Upper lobe of left lung (tissue), 6 donors: Measurements from ENCODE around the gene PSG2. TPM values are rescaled to one million over a fixed set of nuclear protein-coding genes. Genes with fewer than 3 reads are reported as not detected.
"Not testable (repeated sequence)": the region's sequence is repeated elsewhere in the genome, so short reads cannot be mapped to it uniquely, and the experiment has no call there.

ENCODE experiments used
- ATAC-seq, 2 donors: fragments of 200-7000 bp; cut with Tn5 transposase; one replicate each; pipeline ENCODE4 v1.9.1; 2022; ENCODE audit warnings: mild to moderate bottlenecking in 2 of 2, moderate library complexity in 2 of 2; ENCODE audit not compliant: low FRiP score in 2 of 2
- DNase-seq, 2 donors: peaks; one replicate each; pipeline ENCODE4 v3.0.0-alpha.2; 2019 to 2020
- H3K27ac ChIP-seq, 4 donors: fragments of 200-600 bp; sonication (generic); one replicate each; pipeline ENCODE4 v1.5.1; 2016 to 2019
- H3K27me3 ChIP-seq, 4 donors: fragments of 200-600 bp; sonication (generic); one replicate each; pipeline ENCODE4 v1.5.1; 2017 to 2019
- H3K36me3 ChIP-seq, 4 donors: fragments of 200-600 bp; sonication (generic); one replicate each; pipeline ENCODE4 v1.5.1; 2016 to 2019
- H3K4me1 ChIP-seq, 4 donors: fragments of 200-600 bp; sonication (generic); one replicate each; pipeline ENCODE4 v1.5.1; 2018 to 2019
- H3K4me3 ChIP-seq, 4 donors: fragments of 200-600 bp; sonication (generic); one replicate each; pipeline ENCODE4 v1.5.1; 2017 to 2019; ENCODE audit warnings: mild to moderate bottlenecking in 2 of 4, moderate library complexity in 1 of 4
- H3K9me3 ChIP-seq, 4 donors: fragments of 200-600 bp; sonication (generic); one replicate each; pipeline ENCODE4 v1.5.1; 2018 to 2019
- EP300 ChIP-seq, 4 donors: sonication (generic); formaldehyde crosslinking; IDR thresholded peaks; one replicate each; pipeline ENCODE4 v1.5.1; 2017; ENCODE audit warnings: antibody characterized with exemption in 4 of 4, control low read depth in 2 of 4
- POLR2A ChIP-seq, 4 donors: fragments of 450-650 bp; IDR thresholded peaks; one replicate each; pipeline ENCODE4 v1.5.1; 2016 to 2017; ENCODE audit warnings: antibody characterized with exemption in 4 of 4, mild to moderate bottlenecking in 2 of 4
- POLR2AphosphoS5 ChIP-seq, 2 donors: sonication (generic); formaldehyde crosslinking; IDR thresholded peaks; one replicate each; pipeline ENCODE4 v1.5.1; 2017; ENCODE audit warnings: antibody characterized with exemption in 2 of 2
- WGBS, 2 donors: methylation state at CpG; one replicate each; pipeline ENCODE4 v1.1.5; 2017 to 2018; 5-methylcytosine and 5-hydroxymethylcytosine counted together
- total RNA-seq, 6 donors: library from RNA; depleted of rRNA in 4 of 6; stranded (reverse); fragments of >200 nt in 4 of 6; gene quantifications; one replicate each; pipeline versions ENCODE4 v1.1.0 to v1.2.1, GENCODE V29; 2016 to 2021
- TF ChIP-seq, protein P1 (sequence below), 6 experiments: fragments of 450-650 bp in 4 of 6; fragments of 200-600 bp in 2 of 6; sonication (generic) in 2 of 6; IDR thresholded peaks; one replicate each; pipeline ENCODE4 v1.5.1; 2016 to 2019; ENCODE audit warnings: antibody characterized with exemption in 6 of 6
- donor health status: DM: no; HTN: no; CAD: no; lungs with moderate emphysema.
- donor health status: DM: no; HTN: yes; CAD: no; lungs with severe emphysema.

The PSG2 gene
- total RNA-seq, 6 donors from 2014 or later: not detected

DNA sequence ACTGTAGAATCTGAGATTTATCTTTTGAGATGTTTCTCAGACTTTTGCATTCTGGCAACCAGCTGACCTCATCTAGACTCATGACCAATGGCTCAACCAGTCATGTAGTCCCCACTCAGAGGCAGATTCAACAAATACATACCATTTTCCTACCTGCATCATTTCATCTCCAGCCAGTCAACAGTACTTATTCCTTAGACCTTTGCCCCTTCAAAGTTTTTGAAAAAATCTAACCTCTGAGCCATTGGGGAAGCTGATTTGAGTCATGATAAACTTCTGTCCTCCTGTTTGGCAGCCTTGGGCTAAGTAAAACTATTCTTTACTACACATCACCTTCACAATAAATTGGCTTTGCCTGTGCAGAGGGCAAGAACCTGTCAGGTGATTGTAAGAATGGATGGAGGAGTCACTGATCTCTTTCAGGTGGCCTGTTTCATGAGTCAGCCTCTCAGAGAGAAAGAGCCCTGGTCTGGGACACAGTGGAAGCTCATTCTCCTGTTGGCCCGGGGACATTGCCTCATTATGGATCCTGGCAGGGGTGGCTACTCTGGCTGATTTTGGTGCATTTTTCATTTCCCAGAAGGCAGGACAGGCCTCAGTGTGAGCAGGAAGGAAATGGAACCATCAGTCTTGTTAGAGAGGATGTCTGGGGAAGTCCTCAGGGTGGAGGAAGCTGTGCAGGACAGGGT lies 38.9 kb downstream of the PSG2 start:
- not testable (repeated sequence) for H3K27ac ChIP-seq, H3K4me1 ChIP-seq, H3K36me3 ChIP-seq, H3K9me3 ChIP-seq, DNase-seq, H3K4me3 ChIP-seq, ATAC-seq, H3K27me3 ChIP-seq
- 40 to 57% methylated on average over 1 of the region's 1 CpG for WGBS, 2 donors

DNA sequence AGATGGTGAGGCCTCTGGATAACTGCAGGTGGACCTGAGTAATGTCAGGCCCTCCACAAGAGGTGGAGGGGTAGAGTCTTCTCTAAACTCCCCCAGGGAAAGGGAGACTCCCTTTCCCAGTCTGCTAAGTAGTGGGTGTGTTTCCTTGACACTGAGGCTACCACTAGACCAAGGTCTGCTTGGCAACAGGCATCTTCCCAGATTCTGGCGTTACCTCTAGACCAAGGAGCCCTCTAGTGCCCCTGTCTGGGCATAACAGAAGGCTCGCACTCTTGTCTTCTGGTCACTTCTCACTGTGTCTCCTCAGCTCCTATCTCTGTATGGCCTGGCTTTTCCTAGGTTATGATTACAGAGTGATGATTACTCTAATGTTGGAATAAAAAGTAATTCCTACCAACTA lies 50.9 kb downstream of the PSG2 start:
- 26 to 39% methylated on average over 2 of the region's 2 CpGs for WGBS, 2 donors

DNA sequence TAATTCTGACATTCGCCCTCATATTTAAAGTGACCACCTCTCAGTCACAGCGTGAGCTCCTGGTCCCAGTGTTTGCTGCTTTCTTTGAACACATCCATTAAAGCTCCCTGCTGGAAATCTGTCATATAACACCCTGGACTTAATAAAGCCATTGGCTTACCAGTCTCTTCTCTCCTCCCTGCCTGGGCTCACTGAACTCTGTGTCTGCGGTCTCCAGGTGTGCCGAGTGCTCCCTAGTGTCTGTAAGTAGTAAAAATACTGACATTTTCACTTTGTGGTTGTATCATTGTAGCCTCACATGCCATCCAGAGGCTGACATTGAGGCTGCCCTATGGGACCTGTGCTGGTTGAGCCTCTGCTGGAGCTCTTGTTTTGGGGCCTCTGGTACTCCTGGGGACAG lies 53.6 kb downstream of the PSG2 start:
- TF ChIP-seq, protein P1, sequence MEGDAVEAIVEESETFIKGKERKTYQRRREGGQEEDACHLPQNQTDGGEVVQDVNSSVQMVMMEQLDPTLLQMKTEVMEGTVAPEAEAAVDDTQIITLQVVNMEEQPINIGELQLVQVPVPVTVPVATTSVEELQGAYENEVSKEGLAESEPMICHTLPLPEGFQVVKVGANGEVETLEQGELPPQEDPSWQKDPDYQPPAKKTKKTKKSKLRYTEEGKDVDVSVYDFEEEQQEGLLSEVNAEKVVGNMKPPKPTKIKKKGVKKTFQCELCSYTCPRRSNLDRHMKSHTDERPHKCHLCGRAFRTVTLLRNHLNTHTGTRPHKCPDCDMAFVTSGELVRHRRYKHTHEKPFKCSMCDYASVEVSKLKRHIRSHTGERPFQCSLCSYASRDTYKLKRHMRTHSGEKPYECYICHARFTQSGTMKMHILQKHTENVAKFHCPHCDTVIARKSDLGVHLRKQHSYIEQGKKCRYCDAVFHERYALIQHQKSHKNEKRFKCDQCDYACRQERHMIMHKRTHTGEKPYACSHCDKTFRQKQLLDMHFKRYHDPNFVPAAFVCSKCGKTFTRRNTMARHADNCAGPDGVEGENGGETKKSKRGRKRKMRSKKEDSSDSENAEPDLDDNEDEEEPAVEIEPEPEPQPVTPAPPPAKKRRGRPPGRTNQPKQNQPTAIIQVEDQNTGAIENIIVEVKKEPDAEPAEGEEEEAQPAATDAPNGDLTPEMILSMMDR (IDR thresholded peaks at IDR 0.05): no peak
- TF ChIP-seq EP300 (IDR thresholded peaks at IDR 0.05) (no peak), POLR2AphosphoS5 (IDR thresholded peaks at IDR 0.05) (no peak), POLR2A (IDR thresholded peaks at IDR 0.05) (no peak)
- no peaks in the 10 kb centered on the region for H3K9me3 ChIP-seq
- no peaks in the 10 kb centered on the region for H3K4me1 ChIP-seq
- no peaks in the 10 kb centered on the region for H3K27me3 ChIP-seq
- H3K4me3 ChIP-seq: no peak overlapping the region
- 89% methylated on average over 4 of the region's 4 CpGs for WGBS, 2 donors
- no peak for DNase-seq
- H3K27ac ChIP-seq: no peak overlapping the region
- no peak for ATAC-seq
- no peaks in the 10 kb centered on the region for H3K36me3 ChIP-seq

More for the DNA sequence above, 50.9 kb downstream of the PSG2 start:
- H3K9me3 ChIP-seq, ATAC-seq, H3K36me3 ChIP-seq, H3K27ac ChIP-seq, DNase-seq, H3K4me3 ChIP-seq, H3K27me3 ChIP-seq, H3K4me1 ChIP-seq: not testable (repeated sequence)

DNA sequence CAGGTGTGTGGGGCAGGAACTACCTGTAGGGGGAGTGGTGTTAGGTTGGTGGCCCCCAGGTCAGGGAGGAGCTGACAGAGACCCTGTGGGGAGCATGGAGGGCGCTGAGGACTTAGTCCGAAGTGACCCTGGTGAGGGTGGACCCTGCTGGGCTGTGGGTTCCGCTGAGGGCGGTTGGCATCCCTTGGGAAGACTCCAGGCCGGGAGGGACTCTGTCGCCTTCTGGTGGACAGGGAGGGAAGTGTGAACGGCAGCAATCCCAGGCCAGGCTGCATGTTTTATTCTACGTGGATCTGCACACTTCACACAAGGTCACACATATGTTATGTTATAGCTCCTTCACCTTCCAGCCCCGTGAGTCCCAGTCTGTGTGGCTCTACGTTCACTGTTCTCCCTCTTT lies 54.5 kb downstream of the PSG2 start:
- not testable (repeated sequence) for H3K4me3 ChIP-seq, H3K4me1 ChIP-seq, H3K9me3 ChIP-seq, ATAC-seq, H3K27me3 ChIP-seq, H3K27ac ChIP-seq, H3K36me3 ChIP-seq
- 62 to 75% methylated on average over 4 to 10 of the region's 10 CpGs for WGBS, 2 donors
- DNase-seq: peak in 1 of 2 donors; percentile 44

DNA sequence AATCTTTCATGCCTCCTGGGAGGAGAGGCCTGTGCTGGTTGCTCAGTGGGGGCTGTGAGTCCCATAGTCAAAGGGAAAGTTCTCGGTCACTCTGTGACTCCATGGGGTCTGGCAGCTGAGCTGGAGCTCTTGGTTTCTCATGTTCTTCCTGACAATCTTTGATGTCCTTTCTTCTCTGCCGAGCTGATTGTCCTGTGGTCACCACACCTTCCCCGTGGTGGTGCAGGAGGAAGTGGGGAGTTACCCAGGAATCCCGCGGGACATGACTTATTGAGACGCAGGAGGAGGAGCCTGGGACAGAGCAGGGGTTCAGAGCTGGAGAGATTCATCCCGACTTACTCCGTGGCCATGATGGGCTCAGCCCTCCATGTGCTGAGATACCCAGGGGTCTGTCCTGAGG lies 55.4 kb downstream of the PSG2 start:
- H3K27me3 ChIP-seq, H3K4me1 ChIP-seq, H3K9me3 ChIP-seq, H3K4me3 ChIP-seq, DNase-seq, H3K27ac ChIP-seq, ATAC-seq, H3K36me3 ChIP-seq: not testable (repeated sequence)
- WGBS, 2 donors: 68 to 76% methylated on average over 7 to 8 of the region's 8 CpGs

- not testable (repeated sequence) for H3K27me3 ChIP-seq, H3K36me3 ChIP-seq, H3K4me3 ChIP-seq, H3K4me1 ChIP-seq, DNase-seq, H3K9me3 ChIP-seq, ATAC-seq, H3K27ac ChIP-seq
- 57 to 82% methylated on average over 6 of the region's 6 CpGs for WGBS, 2 donors
Measured at GRCh38 chr19:43026369-43026768, 56.1 kb downstream of the PSG2 start, which contains the start of gene PSG11. Gene PSG11 (minus strand): TSS chr19:43026469. CDS start chr19:43026372, 97 bp downstream.

DNA sequence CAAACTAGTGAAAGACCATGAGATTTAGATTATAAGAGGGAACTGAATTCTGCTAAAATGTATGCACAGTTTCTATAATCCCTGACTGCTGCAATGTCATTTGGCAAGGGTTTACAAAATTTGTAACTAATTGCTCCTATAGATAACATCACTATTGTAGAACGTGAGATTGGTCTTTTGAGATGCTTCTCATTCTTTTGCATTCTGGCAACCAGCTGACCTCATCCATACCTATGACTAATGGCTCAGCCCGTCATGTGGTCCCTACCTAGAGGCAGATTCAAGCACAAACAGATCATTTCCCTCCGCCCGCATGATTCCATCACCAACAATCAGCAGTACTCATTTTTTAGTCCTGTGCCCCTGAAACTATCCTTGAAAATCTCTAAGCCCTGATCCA lies 60.4 kb downstream of the PSG2 start:
- H3K27me3 ChIP-seq, H3K4me1 ChIP-seq, H3K4me3 ChIP-seq, ATAC-seq, H3K9me3 ChIP-seq, H3K36me3 ChIP-seq, H3K27ac ChIP-seq, DNase-seq: not testable (repeated sequence)
- WGBS, 2 donors: 46 to 63% methylated on average over 4 of the region's 4 CpGs

DNA sequence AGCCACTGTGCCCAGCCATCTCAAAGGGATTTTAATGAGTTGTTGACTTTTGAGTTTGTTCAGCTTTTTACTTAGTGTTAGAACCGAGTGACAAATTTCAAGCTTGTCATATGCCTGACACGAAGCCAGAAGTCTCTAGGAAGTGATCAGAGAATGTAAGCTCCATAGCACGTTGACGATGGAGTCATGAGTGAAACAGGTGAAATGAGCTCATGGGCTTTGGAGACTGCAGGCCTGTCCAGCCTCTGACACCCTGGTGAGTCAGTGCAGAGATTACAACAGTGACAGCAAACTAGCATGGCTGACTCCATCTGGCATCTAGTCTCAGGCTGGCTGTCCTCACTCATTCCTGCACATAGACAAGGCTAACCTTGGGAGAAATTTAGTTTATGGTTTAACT lies 60.9 kb downstream of the PSG2 start:
- not testable (repeated sequence) for DNase-seq, H3K27ac ChIP-seq, ATAC-seq, H3K27me3 ChIP-seq, H3K4me3 ChIP-seq, H3K36me3 ChIP-seq, H3K4me1 ChIP-seq, H3K9me3 ChIP-seq
- WGBS, 2 donors: 77 to 83% methylated on average over 4 of the region's 4 CpGs

DNA sequence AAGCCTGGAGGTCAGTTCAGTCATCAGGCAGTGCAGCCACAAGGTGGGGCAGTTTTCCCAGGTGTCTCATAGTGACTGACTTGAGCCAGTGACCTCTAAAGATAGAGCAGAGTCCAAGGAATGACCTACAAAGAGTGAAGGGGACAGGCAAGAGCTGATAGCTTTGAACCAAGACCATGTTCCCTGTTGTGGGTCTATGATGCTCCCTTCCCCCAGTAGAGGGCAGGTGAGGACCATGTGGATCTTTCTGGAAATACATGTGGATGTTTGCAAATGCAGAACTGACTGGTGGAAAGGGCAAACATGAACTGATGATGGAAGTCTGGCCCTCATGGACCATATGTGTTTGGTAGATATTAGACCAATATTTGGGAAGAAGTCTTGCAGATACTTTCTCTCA lies 62.9 kb downstream of the PSG2 start:
- H3K27me3 ChIP-seq, H3K9me3 ChIP-seq, DNase-seq, H3K4me1 ChIP-seq, H3K27ac ChIP-seq, H3K36me3 ChIP-seq, H3K4me3 ChIP-seq, ATAC-seq: not testable (repeated sequence)

Other genes starting within 250 kb of the PSG2 start
- gene PSG1, start 203.0 kb downstream of the PSG2 start, total RNA-seq: not detected
- gene PSG6, start 164.8 kb downstream of the PSG2 start, total RNA-seq: not detected
- not detected for gene PSG7, start 145.5 kb downstream of the PSG2 start, total RNA-seq
- gene PSG11, start 56.2 kb downstream of the PSG2 start, total RNA-seq: not detected
- not detected for gene PSG5, start 103.8 kb upstream of the PSG2 start, total RNA-seq
- not detected for gene PSG4, start 122.9 kb upstream of the PSG2 start, total RNA-seq
- gene PSG9, start 186.8 kb upstream of the PSG2 start, total RNA-seq: not detected